SK-N-SH (cell line): ENCODE measurements around the gene FRMD8. TPM values are rescaled to one million over a fixed set of nuclear protein-coding genes. Genes with fewer than 3 reads are reported as not detected.

Experiments used
- CTCF ChIA-PET: fragments of 300-600, 350-600 bp; formaldehyde crosslinking; extraction: SDS; loops from one replicate; lab custom pipeline; 2021; lab: Yijun Ruan, JAX
- POLR2A ChIA-PET: fragments of 350-600 bp; sonication (Branson Sonifier 250); formaldehyde crosslinking; extraction: SDS; loops from one replicate; lab custom pipeline; 2020; ENCODE audit warnings: antibody characterized with exemption, inconsistent platforms; lab: Yijun Ruan, JAX
- DNase-seq: peaks from one replicate; pipeline ENCODE4 v3.0.0; 2012
- H2AFZ ChIP-seq: fragments of 200-600 bp; sonication (generic); 2 replicates; pipeline ENCODE4 v1.8.1; 2016; ENCODE audit warnings: antibody characterized with exemption, mild to moderate bottlenecking, low read depth
- H3F3A ChIP-seq: fragments of 200-600 bp; sonication (generic); replicated peaks from 2 replicates; pipeline ENCODE3; 2016; ENCODE audit warnings: antibody characterized with exemption, mild to moderate bottlenecking; ENCODE audit not compliant: insufficient read depth
- H3K27ac ChIP-seq, 2 experiments: fragments of 200-500 bp in 1 of 2; fragments of 200-600 bp in 1 of 2; sonication (Bioruptor generic) in 1 of 2; sonication (generic), shearing (Covaris generic) in 1 of 2; 2 replicates each; pipeline versions ENCODE4 v1.5.1 to v1.6.1; 2014 to 2016; ENCODE audit warnings: low read depth in 2 of 2, inconsistent platforms in 1 of 2, low read length in 1 of 2, mild to moderate bottlenecking in 1 of 2, mixed read lengths in 1 of 2
- H3K27me3 ChIP-seq: fragments of 200-600 bp; sonication (generic), shearing (Covaris generic); 2 replicates; pipeline ENCODE4 v1.6.1; 2016; ENCODE audit warnings: mixed run types; ENCODE audit not compliant: insufficient read depth
- H3K36me3 ChIP-seq, 2 experiments: fragments of 200-500 bp in 1 of 2; fragments of 200-600 bp in 1 of 2; sonication (Bioruptor generic) in 1 of 2; sonication (generic) in 1 of 2; replicated peaks in 1 of 2; 2 replicates each; pipeline versions ENCODE3 to v1.5.1; 2014 to 2016; ENCODE audit warnings: low read length in 1 of 2, mild to moderate bottlenecking in 1 of 2; ENCODE audit not compliant: insufficient read depth in 2 of 2, control insufficient read depth in 1 of 2
- H3K4me1 ChIP-seq, 2 experiments: fragments of 200-500 bp in 1 of 2; fragments of 200-600 bp in 1 of 2; sonication (Bioruptor generic) in 1 of 2; sonication (generic), shearing (Covaris generic) in 1 of 2; 2 replicates each; pipeline versions ENCODE4 v1.5.1 to v1.6.1; 2014 to 2016; ENCODE audit warnings: low read depth in 1 of 2, low read length in 1 of 2, mixed run types in 1 of 2; ENCODE audit not compliant: insufficient read depth in 2 of 2, control insufficient read depth in 1 of 2
- H3K4me2 ChIP-seq: fragments of 200-600 bp; sonication (generic), shearing (Covaris generic); 2 replicates; pipeline ENCODE4 v1.6.1; 2017; ENCODE audit warnings: mixed run types
- H3K4me3 ChIP-seq, 2 experiments: fragments of 200-500 bp in 1 of 2; fragments of 200-600 bp in 1 of 2; sonication (Bioruptor generic) in 1 of 2; sonication (generic), shearing (Covaris generic) in 1 of 2; 2 replicates each; pipeline versions ENCODE4 v1.5.1 to v1.8.1; 2014 to 2016; ENCODE audit warnings: low read depth in 2 of 2, inconsistent platforms in 1 of 2, low read length in 1 of 2, mild to moderate bottlenecking in 1 of 2, mixed read lengths in 1 of 2, moderate library complexity in 1 of 2
- H3K79me2 ChIP-seq: fragments of 200-600 bp; sonication (generic); 2 replicates; pipeline ENCODE4 v1.8.1; 2017; ENCODE audit warnings: mild to moderate bottlenecking; ENCODE audit not compliant: insufficient read depth
- H3K9ac ChIP-seq: fragments of 200-600 bp; sonication (generic); 2 replicates; pipeline ENCODE4 v1.6.1; 2017; ENCODE audit warnings: mixed run types
- H3K9me2 ChIP-seq: fragments of 200-600 bp; sonication (generic); 2 replicates; pipeline ENCODE4 v1.6.1; 2017; ENCODE audit warnings: mixed run types
- H3K9me3 ChIP-seq: fragments of 200-600 bp; sonication (generic); 2 replicates; pipeline ENCODE4 v1.6.1; 2017; ENCODE audit warnings: mixed run types, mild to moderate bottlenecking, moderate library complexity
- H4K20me1 ChIP-seq: fragments of 200-600 bp; sonication (generic); 2 replicates; pipeline ENCODE4 v1.6.1; 2017; ENCODE audit warnings: mild to moderate bottlenecking, mixed run types; ENCODE audit not compliant: insufficient read depth
- CTCF ChIP-seq: fragments of 200-600 bp; sonication (generic); IDR thresholded peaks from 2 replicates; pipeline ENCODE4 v1.6.1; 2017; ENCODE audit warnings: antibody characterized with exemption, mild to moderate bottlenecking, moderate library complexity
- ELF1 ChIP-seq: IDR thresholded peaks from 2 replicates; pipeline ENCODE4 v1.4.0; 2012
- EP300 ChIP-seq, 2 experiments: IDR thresholded peaks; 2 replicates each; pipeline versions ENCODE4 v1.4.0 to v1.6.1; 2012; ENCODE audit warnings: borderline replicate concordance in 1 of 2, low read depth in 1 of 2, low read length in 1 of 2
- EZH2phosphoT487 ChIP-seq: fragments of 200-600 bp; sonication (generic); IDR thresholded peaks from 2 replicates; pipeline ENCODE4 v1.6.1; 2017; ENCODE audit warnings: low read depth, mixed run types, mild to moderate bottlenecking, antibody characterized with exemption, moderate library complexity, borderline replicate concordance
- GABPA ChIP-seq: IDR thresholded peaks from 2 replicates; pipeline ENCODE4 v1.4.0; 2012; ENCODE audit warnings: low read depth, mild to moderate bottlenecking
- MAX ChIP-seq: IDR thresholded peaks from 2 replicates; pipeline ENCODE4 v1.4.0; 2012; ENCODE audit warnings: low read depth
- MEF2A ChIP-seq: IDR thresholded peaks from 2 replicates; pipeline ENCODE4 v1.4.0; 2012; ENCODE audit warnings: low read depth, borderline replicate concordance
- PBX3 ChIP-seq: IDR thresholded peaks from 2 replicates; pipeline ENCODE4; 2012
- POLR2AphosphoS5 ChIP-seq: IDR thresholded peaks from 2 replicates; pipeline ENCODE4 v1.6.1; 2012; ENCODE audit warnings: low read depth, low read length
- RAD21 ChIP-seq: IDR thresholded peaks from 2 replicates; pipeline ENCODE4 v1.6.1; 2012; ENCODE audit warnings: mild to moderate bottlenecking, low read length
- RCOR1 ChIP-seq: fragments of 150-350 bp; IDR thresholded peaks from 2 replicates; pipeline ENCODE4 v1.6.1; 2017; ENCODE audit warnings: antibody characterized with exemption, low read length
- REST ChIP-seq: IDR thresholded peaks from 2 replicates; pipeline ENCODE4 v1.6.1; 2012; ENCODE audit warnings: mild to moderate bottlenecking, low read depth, low read length, moderate library complexity
- RFX5 ChIP-seq: IDR thresholded peaks from 2 replicates; pipeline ENCODE4 v1.6.1; 2012; ENCODE audit warnings: mild to moderate bottlenecking, improper control_type of control experiment, low read length
- RXRA ChIP-seq: IDR thresholded peaks from 2 replicates; pipeline ENCODE4 v1.4.0; 2012; ENCODE audit warnings: low read depth, mild to moderate bottlenecking, borderline replicate concordance
- SIN3A ChIP-seq: IDR thresholded peaks from 2 replicates; pipeline ENCODE4 v1.6.1; 2012; ENCODE audit warnings: low read depth, mild to moderate bottlenecking, low read length, moderate library complexity, borderline replicate concordance
- TCF12 ChIP-seq: IDR thresholded peaks from 2 replicates; pipeline ENCODE4 v1.4.0; 2012
- TEAD4 ChIP-seq: IDR thresholded peaks from 2 replicates; pipeline ENCODE4 v1.4.0; 2012; ENCODE audit warnings: mild to moderate bottlenecking, borderline replicate concordance; ENCODE audit not compliant: insufficient read depth
- YY1 ChIP-seq: IDR thresholded peaks from 2 replicates; pipeline ENCODE4 v1.4.0; 2012; ENCODE audit warnings: low read depth, mild to moderate bottlenecking
- ZBTB33 ChIP-seq: IDR thresholded peaks from 2 replicates; pipeline ENCODE4 v1.4.0; 2012; ENCODE audit warnings: low read depth, borderline replicate concordance
- WGBS: methylation state at CpG from one replicate; pipeline ENCODE4 v1.1.6; 2017; ENCODE audit warnings: low lambda C conversion rate; 5-methylcytosine and 5-hydroxymethylcytosine counted together
- polyA plus RNA-seq, 3 experiments: library from polyadenylated mRNA; depleted of rRNA; stranded (reverse); fragments of >200 nt; gene quantifications; 2 replicates each; pipeline ENCODE4 v1.2.3, GENCODE V29; 2012

Gene FRMD8
- polyA plus RNA-seq, 1 of the 3 experiments (the other 2 are of a cell fraction), result 19.0 TPM

GRCh38 chr11:65351511-65351910, 34.9 kb upstream of the FRMD8 start (continued):
- TF ChIP-seq REST, result no peak
- TF ChIP-seq ELF1, result no peak
- no peak for TF ChIP-seq TEAD4
- no peak for TF ChIP-seq RAD21
- no peak for TF ChIP-seq MAX
- TF ChIP-seq EP300 (IDR thresholded peaks at IDR 0.05; ENCODE audit: borderline replicate concordance in 1 of 2, low read depth in 1 of 2, low read length in 1 of 2), result no peak
- no peak for TF ChIP-seq RXRA
- TF ChIP-seq RFX5, result no peak
- TF ChIP-seq YY1, result no peak
- no peak for TF ChIP-seq TCF12

GRCh38 chr11:65352783-65353182, 33.7 kb upstream of the FRMD8 start:
- Histone ChIP-seq H3F3A (peaks cover 43% of the 10 kb centered on the region), H3K4me2 (no peak overlapping the region), H2AFZ (no peak overlapping the region), H3K79me2 (no peaks in the 10 kb centered on the region), H3K9ac (no peak overlapping the region), H3K4me3 (no peak overlapping the region), H3K9me2 (no peaks in the 10 kb centered on the region), H3K36me3 (peaks cover 20 to 40% of the 10 kb centered on the region in 2 experiments), H3K9me3 (no peaks in the 10 kb centered on the region), H4K20me1 (no peaks in the 10 kb centered on the region), H3K4me1 (peaks cover 0 to 18% of the 10 kb centered on the region in 2 experiments; a peak in 1 of 4 replicates), H3K27me3 (no peaks in the 10 kb centered on the region), H3K27ac (no peak overlapping the region; a peak in 1 of 4 replicates)
- ChIA-PET POLR2A (interaction anchor here (1.1 to 1.8 kb wide), 3 partner anchors 19 to 150 kb away, joined by 3 to 5 read pairs (median 4); partner anchors contain the start of genes CDC42EP2 and DPF2), CTCF (interaction anchor here (1.0 to 3.8 kb wide), 15 partner anchors 9 to 189 kb away, joined by 3 to 19 read pairs (median 4); partner anchors contain the start of genes CDC42EP2 and DPF2)
- WGBS, result 89% methylated on average over 3 of the region's 3 CpGs
- no peak for DNase-seq
- TF ChIP-seq SIN3A (no peak), PBX3 (no peak), RAD21 (peak; percentile 13; the same call in 1 of the 2 replicates), CTCF (peak; percentile 62), TEAD4 (no peak), GABPA (no peak), POLR2AphosphoS5 (no peak), ELF1 (no peak), RCOR1 (no peak), MEF2A (no peak), ZBTB33 (no peak), EZH2phosphoT487 (no peak)
